Measurements from ENCODE around the gene TMEM106C. TPM values are rescaled to one million over a fixed set of nuclear protein-coding genes. Genes with fewer than 3 reads are reported as not detected.

The TMEM106C gene
- total and polyA plus RNA-seq, 2 of the 13 experiments (the other 11 are each of a cell fraction or from before 2014, with no cell fraction given): 132 to 192 TPM

GRCh38 chr12:47949441-47950341 is 13.7 kb upstream of the TMEM106C start (continued):
- TF ChIP-seq ZNF550 (CRISPR knock-in tag; IDR thresholded peaks at IDR 0.05; ENCODE audit: borderline replicate concordance) (no peak), CENPX (CRISPR knock-in tag; IDR thresholded peaks at IDR 0.05) (no peak), ZMYM3 (CRISPR knock-in tag; IDR thresholded peaks at IDR 0.05) (no peak), DMTF1 (CRISPR knock-in tag; IDR thresholded peaks at IDR 0.05) (no peak), REPIN1 (CRISPR knock-in tag; IDR thresholded peaks at IDR 0.05; ENCODE audit: borderline replicate concordance, low read depth) (no peak), ZNF24 (IDR thresholded peaks at IDR 0.05) (no peak), CCAR2 (optimal IDR thresholded peaks at IDR 0.05; ENCODE audit: low read depth, low read length) (no peak), MBD4 (IDR thresholded peaks at IDR 0.05; ENCODE audit: borderline replicate concordance, low read length) (no peak), KMT2A (CRISPR knock-in tag; IDR thresholded peaks at IDR 0.05) (no peak), NR0B2 (CRISPR knock-in tag; IDR thresholded peaks at IDR 0.05) (no peak), ZNF543 (CRISPR knock-in tag; IDR thresholded peaks at IDR 0.05) (peak; percentile 75; the same call in 1 of the 2 replicates), BCL3 (CRISPR knock-in tag; IDR thresholded peaks at IDR 0.05) (no peak), MXI1 (IDR thresholded peaks at IDR 0.05; ENCODE audit: borderline replicate concordance, low read depth, low read length) (no peak), ZNF839 (CRISPR knock-in tag; IDR thresholded peaks at IDR 0.05; ENCODE audit: borderline replicate concordance) (no peak), ZSCAN31 (CRISPR knock-in tag; IDR thresholded peaks at IDR 0.05; ENCODE audit: low read depth) (no peak), ZBTB10 (CRISPR knock-in tag; IDR thresholded peaks at IDR 0.05; ENCODE audit: borderline replicate concordance) (no peak), FOXP1 (IDR thresholded peaks at IDR 0.05) (no peak), FOXP1 (CRISPR knock-in tag; IDR thresholded peaks at IDR 0.05) (peak; percentile 53), HMG20A (CRISPR knock-in tag; IDR thresholded peaks at IDR 0.05; ENCODE audit: borderline replicate concordance) (peak; percentile 45; the same call in 1 of the 2 replicates), ZBTB33 (CRISPR knock-in tag; IDR thresholded peaks at IDR 0.05) (no peak), TCF7L2 (IDR thresholded peaks at IDR 0.05; ENCODE audit: low read depth, low read length) (no peak)

All from HepG2 (cell line).